Motor neuron (in vitro differentiated cells): Measurements from ENCODE around the gene MAPK12. TPM values are rescaled to one million over a fixed set of nuclear protein-coding genes. Genes with fewer than 3 reads are reported as not detected.

Source experiments
- ATAC-seq, 8 experiments: fragments of 200-7000 bp; cut with Tn5 transposase; replicated peaks in 6 of 8; 2 replicates each; pipeline ENCODE4 v1.8.0; 2021; ENCODE audit warnings: mild to moderate bottlenecking in 8 of 8, moderate library complexity in 8 of 8
- H3K27ac ChIP-seq, 2 donors: fragments of 250-450 bp; sonication (Bioruptor Pico); 2 replicates each; pipeline ENCODE4 v1.9.0; 2021; ENCODE audit warnings: antibody characterized with exemption in 2 of 2, mild to moderate bottlenecking in 2 of 2, moderate library complexity in 1 of 2
- H3K4me1 ChIP-seq, 2 donors: fragments of 250-450 bp; sonication (Bioruptor Pico); replicated peaks in 1 of 2; 2 replicates each; pipeline ENCODE4 v1.6.1; 2021; ENCODE audit warnings: antibody characterized with exemption in 2 of 2, mild to moderate bottlenecking in 2 of 2, moderate library complexity in 1 of 2
- H3K4me3 ChIP-seq, 5 donors: fragments of 250-450 bp; sonication (Bioruptor Pico); 2 replicates each; pipeline ENCODE4 v1.9.0; 2021; ENCODE audit warnings: antibody characterized with exemption in 5 of 5, mild to moderate bottlenecking in 5 of 5, moderate library complexity in 4 of 5
- WGBS, 10 experiments: fragments of 450-650 bp; shearing (Covaris generic); methylation state at CpG; one replicate each; pipeline ENCODE4 v1.0.0; 2022; 5-methylcytosine and 5-hydroxymethylcytosine counted together
- in situ Hi-C, 9 experiments: fragments of 400-800 bp; cut with MboI; loops; one replicate each; pipeline ENCODE4 v1.15.0; 2021; ENCODE audit warnings: low sequenced_read_pairs in 9 of 9, low pct_unique_long_range_greater_than_20kb in 2 of 9; ENCODE audit not compliant: unreplicated experiment in 9 of 9
- total RNA-seq, 8 experiments: library from RNA; unstranded; fragments of 300-600 nt; gene quantifications; 2 replicates each; pipeline versions ENCODE4 v1.2.3 to v1.2.4, GENCODE V29; 2022

Gene MAPK12
- total RNA-seq, 8 experiments from 2014 or later, result 8.8 to 34.7 (median 22.7) TPM

DNA sequence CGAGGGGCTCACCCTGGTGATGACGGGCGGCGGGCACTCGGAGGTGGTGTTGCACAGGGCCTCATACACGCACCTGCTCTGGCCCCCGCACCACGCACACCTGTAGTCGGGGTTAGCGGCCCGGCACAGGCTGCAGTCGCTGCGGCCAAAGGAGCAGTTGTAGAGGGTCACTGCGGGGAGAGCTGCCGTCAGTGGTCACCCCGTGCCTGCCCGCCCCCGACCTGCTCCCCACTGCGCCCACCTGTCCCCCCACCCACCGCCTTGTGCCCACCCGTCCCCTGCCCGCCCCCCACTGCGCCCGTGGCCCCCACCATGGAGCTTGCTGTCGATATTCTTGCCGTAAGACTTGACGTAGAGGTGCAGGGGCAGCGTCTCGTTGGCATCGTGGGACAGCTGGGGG is 22.3 kb upstream of the MAPK12 start:
- WGBS, 10 experiments, result no CpG with 5 or more reads among the region's 30 CpGs
- in situ Hi-C loops, result no loop called here
- Histone ChIP-seq H3K4me1 (no peaks in the 10 kb centered on the region), H3K27ac (no peak overlapping the region), H3K4me3 (no peak overlapping the region)
- ATAC-seq, result no peak

DNA sequence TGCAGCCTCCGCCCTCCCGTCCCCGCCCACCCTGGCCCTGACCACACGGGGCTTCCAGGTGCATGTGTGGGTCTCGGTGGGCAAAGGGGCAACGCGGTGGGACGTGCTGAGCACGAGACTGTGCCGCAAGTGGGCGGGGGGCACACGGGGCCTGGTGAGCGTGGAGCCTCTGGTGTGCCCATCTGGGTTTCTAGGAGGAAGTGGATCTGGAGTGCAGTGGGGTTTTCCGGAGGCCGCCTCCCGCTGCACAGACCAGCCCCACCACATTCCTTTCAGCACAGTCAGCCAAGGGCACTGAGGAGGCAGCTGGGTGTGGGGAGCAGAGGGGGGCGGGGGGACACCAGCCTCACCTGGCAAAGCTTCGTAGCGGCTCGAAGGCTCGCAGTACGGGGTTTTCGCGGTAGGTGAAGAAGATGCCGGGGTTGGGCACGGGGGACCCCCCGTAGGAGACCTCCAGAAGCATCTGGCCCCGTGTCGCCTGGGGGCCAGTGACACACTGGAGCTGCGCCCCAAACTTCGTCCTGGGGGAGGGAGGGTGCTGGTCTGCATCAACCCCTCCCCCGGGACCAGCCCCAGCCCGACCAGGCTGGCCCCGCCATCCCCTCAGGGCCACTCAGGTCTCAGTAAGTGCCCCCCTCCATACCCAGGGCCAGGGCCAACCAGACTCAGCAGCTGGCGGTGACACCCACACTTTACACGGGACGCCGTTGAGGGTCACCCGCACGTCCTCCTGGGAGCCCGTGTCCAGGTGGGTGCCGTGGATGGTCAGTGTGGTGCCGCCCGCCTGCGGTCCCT is 21.1 kb upstream of the MAPK12 start:
- no peak overlapping the region for H3K4me3 ChIP-seq
- H3K4me1 ChIP-seq, result no peaks in the 10 kb centered on the region
- peak in 2 of 8 experiments; percentile 29 to 61 for ATAC-seq
- in situ Hi-C loops, result no loop called here
- no CpG with 5 or more reads among the region's 45 CpGs for WGBS, 10 experiments
- H3K27ac ChIP-seq, result no peak overlapping the region

DNA sequence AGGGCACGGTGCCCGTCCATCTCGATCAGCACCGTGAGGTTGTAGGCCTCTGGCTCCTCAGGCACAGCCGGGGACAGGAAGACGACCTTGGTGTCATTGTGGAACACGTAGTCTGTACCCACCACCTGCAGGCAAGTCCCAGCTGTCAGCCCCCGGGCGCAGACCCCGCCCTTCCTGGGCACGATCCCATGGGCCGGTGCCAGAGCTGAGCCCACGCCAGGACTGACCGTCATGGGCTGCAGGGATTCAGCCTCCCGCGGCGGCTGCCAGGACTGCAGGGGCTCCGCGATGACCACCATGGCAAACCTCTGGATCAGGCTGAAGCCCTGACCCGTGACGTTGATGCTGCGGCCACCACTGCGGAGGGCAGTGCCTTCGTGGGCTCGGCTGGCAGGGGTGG is 20.5 kb upstream of the MAPK12 start:
- WGBS, 10 experiments, result 56% methylated on average over 4 of the region's 25 CpGs; no CpG with 5 or more reads in 9 of the 10 experiments
- H3K27ac ChIP-seq, result no peak overlapping the region
- in situ Hi-C loops, result no loop called here
- no peak for ATAC-seq
- H3K4me1 ChIP-seq, result no peaks in the 10 kb centered on the region
- H3K4me3 ChIP-seq, result no peak overlapping the region

DNA sequence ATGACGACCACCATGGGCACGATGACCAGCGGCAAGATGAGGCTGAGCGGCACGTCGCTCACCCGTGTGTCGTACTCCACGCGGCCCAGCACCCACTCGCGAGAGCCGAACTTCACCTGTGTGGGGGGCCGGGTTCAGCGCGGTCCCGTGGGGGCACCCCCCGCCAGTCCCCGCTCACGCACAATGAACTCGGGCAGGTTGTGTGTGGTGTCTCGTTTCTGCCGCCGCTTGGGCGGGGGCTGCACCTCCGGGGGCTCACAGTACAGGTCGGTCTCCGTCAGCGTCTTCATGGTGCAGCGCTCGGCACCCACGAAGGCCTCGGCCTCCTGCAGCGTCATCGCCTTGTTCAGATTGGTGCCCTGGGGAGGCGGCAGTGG is 19.9 kb upstream of the MAPK12 start:
- Histone ChIP-seq H3K4me3 (no peak overlapping the region), H3K27ac (no peak overlapping the region), H3K4me1 (no peaks in the 10 kb centered on the region)
- ATAC-seq, result no peak
- in situ Hi-C loops, result no loop called here
- WGBS, 10 experiments, result 93 to 100% (median 100%) methylated on average over 2 to 11 of the region's 36 CpGs; no CpG with 5 or more reads in 7 of the 10 experiments

DNA sequence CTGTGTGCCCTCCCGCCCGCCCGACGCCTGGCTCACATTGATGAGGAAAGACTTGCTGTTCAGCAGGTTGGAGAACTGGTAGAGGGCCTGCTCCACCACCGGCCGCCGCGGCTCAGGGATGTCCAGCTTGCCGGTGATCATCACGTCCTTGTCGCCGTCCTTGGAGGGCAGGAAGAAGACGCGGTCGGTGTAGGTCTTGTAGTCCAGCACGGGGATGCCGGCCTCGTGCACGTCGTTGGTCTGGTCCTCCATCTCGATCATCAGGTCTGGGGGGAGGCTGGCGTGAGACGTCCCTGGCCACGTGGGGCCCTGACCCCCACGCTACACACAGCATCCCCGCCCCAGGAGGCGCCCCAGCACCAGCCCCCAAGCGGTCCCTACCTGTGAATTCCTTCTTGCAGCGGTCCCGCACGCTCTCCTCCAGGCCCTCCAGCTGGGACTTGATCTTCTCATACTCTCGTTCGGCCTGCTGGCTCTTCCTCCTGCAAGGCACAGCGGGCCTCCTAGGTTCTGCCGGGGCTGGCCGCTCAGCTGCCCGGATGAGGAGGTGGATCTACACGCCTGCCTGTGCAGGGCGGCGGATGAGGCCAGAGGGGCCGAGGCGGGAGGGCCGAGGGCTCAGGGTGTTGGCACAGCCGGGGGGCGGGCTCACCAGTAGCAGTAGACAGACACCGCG is 19.4 kb upstream of the MAPK12 start:
- in situ Hi-C loops, result no loop called here
- Histone ChIP-seq H3K4me3 (no peak overlapping the region), H3K27ac (no peak overlapping the region), H3K4me1 (no peaks in the 10 kb centered on the region)
- 95 to 100% methylated on average over 2 to 4 of the region's 47 CpGs; no CpG with 5 or more reads in 8 of the 10 experiments for WGBS, 10 experiments
- no peak for ATAC-seq

DNA sequence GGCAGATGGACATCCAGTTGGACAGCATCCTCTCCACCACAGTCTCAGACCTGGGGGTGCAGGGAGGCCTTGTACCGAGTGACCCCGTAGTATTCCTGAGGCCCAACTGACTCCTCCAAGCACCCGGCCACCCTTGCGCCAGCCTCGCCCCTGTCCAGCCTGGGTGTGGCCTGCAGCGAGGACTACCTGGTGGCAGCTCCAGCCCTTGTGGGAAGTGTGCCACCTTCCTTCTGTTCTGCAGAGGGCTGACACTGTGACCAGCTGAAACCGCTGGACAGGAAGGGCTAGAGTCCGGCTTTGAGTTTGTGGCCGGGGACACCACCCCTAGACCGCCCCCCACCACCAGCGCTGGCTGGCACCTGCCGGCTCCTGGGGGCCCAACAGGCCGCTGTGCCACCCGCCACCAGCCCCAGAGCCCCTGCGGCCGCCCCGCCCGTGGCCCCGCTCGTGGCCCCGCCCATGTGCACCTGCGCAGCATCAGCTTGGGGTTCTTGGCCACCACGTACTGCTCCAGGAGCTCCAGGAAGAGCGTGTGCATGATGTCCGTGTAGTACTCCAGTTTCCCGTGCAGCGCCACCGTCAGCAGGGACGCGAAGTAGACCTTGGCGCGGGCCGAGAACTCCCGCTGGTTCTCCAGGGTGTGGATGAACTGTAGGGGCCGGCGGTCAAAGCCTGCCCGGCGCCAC is 18.7 kb upstream of the MAPK12 start:
- Histone ChIP-seq H3K4me1 (peaks cover under 1 to 2% of the 10 kb centered on the region in 2 donors), H3K4me3 (no peak overlapping the region), H3K27ac (no peak overlapping the region)
- in situ Hi-C loops, result no loop called here
- 100% methylated on average over 1 to 2 of the region's 38 CpGs; no CpG with 5 or more reads in 8 of the 10 experiments for WGBS, 10 experiments
- ATAC-seq, result no peak

DNA sequence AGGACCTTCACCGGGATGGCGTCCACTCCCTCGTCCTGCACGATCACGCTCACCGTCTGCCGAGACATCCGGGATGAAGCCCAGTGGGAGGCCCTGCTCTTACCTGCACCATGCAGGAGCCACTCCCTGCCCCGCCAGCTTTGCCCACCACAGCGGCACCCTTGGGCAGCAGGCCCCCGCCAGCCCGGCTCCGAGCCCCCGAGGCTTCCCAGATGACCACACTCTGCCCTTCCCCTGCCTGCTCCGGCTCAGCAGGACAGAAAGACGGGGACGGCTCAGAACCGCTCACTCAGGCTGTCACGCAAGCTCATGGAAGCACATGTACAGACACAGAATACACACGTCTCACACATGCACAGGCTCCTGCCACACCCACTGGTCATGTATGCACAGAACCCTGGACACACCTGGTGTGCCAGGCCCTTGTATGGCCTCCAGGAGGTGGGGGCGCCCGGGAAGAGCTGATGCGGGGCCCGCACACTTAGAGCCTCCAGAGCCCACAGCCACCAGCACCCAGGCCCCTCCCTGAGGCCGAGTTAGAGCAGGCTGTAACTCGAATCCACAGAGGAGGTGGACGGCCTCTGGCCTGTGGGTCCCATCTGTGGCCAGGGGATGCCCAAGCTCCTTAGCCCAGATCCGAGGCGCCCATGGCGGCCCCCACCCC is 17.6 kb upstream of the MAPK12 start:
- H3K4me3 ChIP-seq, result no peak overlapping the region
- in situ Hi-C loops, result loop anchor here in 1 of 9 experiments (10.0 kb wide), 1 partner anchor 46 kb away; the partner anchor contains the start of gene DENND6B
- peaks cover 8 to 9% of the 10 kb centered on the region in 2 donors for H3K4me1 ChIP-seq
- no peak for ATAC-seq
- 82 to 100% methylated on average over 1 to 2 of the region's 30 CpGs; no CpG with 5 or more reads in 8 of the 10 experiments for WGBS, 10 experiments
- no peak overlapping the region for H3K27ac ChIP-seq

DNA sequence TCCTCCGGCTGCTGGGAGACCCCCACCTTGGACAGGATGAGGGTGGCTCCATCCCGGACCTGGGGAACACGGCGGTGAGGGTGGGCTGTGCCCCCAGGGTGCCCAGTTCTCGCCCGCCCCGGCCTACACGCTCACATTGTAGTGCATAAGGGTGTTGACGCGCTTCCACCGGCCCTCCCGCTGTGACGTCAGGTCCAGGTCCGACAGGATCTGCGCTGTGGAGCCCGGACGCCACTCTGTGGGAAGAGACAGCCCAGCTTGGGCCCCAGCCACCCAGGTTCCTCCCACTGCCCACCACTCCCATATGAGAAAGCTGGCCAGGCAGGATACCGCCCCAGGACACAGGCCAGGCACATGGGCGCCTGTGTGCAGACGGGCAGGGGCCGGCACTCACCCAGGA is 17.0 kb upstream of the MAPK12 start:
- H3K4me1 ChIP-seq, result peaks cover 12 to 15% of the 10 kb centered on the region in 2 donors
- no peak for ATAC-seq
- 94 to 100% methylated on average over 3 of the region's 21 CpGs; no CpG with 5 or more reads in 8 of the 10 experiments for WGBS, 10 experiments
- in situ Hi-C loops, result loop anchor here in 1 of 9 experiments (10.0 kb wide), 1 partner anchor 46 kb away; the partner anchor contains the start of gene DENND6B
- H3K4me3 ChIP-seq, result no peak overlapping the region
- no peak overlapping the region for H3K27ac ChIP-seq

DNA sequence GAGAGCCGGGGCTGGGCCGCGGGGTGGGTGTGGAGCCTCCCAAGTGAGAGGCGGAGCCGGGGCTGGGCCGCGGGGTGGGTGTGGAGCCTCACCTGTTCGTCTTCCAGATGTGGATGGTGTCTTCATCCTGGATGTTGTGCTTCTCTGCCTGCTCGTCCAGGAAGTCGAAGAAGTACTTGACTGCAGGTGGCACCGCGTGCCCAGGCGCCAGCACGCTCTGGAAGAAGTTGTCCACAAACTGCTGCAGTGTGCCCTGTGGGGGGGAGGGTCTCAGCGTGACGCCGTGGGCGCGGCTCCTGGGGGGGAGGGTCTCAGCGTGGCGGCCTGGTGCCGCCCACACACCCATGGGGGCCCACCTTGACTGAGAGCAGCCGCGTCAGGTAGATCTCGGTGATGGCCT is 16.3 kb upstream of the MAPK12 start:
- in situ Hi-C loops, result loop anchor here in 1 of 9 experiments (10.0 kb wide), 1 partner anchor 47 kb away; the partner anchor contains the start of gene DENND6B
- Histone ChIP-seq H3K4me1 (peaks cover 15 to 18% of the 10 kb centered on the region in 2 donors), H3K4me3 (no peak overlapping the region), H3K27ac (no peak overlapping the region)
- ATAC-seq, result no peak
- no CpG with 5 or more reads among the region's 25 CpGs for WGBS, 10 experiments

DNA sequence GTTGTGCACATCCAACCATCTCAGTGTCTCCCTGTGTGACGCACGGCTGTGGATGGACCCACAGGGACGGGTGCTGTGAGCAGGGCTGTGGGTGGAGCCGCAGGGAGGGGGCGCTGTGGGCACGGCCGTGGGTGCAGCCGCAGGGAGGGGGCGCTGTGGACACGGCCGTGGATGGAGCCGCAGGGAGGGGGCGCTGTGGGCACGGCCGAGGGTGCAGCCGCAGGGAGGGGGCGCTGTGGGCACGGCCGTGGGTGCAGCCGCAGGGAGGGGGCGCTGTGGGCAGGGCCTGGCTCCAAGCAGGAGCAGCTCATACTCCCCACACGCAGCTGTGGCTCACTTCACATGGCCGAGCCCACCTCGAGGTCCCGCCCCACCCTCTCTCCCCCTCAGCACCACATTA is 14.7 kb upstream of the MAPK12 start:
- WGBS, 10 experiments, result 100% methylated on average over 1 of the region's 25 CpGs; no CpG with 5 or more reads in 9 of the 10 experiments
- ATAC-seq, result peak in 3 of 8 experiments; percentile 6 to 22 (median 8)
- no peak overlapping the region for H3K27ac ChIP-seq
- H3K4me1 ChIP-seq, result peaks cover 27 to 32% of the 10 kb centered on the region in 2 donors
- no peak overlapping the region for H3K4me3 ChIP-seq
- in situ Hi-C loops, result loop anchor here in 1 of 9 experiments (10.0 kb wide), 1 partner anchor 49 kb away; the partner anchor contains the start of gene DENND6B

DNA sequence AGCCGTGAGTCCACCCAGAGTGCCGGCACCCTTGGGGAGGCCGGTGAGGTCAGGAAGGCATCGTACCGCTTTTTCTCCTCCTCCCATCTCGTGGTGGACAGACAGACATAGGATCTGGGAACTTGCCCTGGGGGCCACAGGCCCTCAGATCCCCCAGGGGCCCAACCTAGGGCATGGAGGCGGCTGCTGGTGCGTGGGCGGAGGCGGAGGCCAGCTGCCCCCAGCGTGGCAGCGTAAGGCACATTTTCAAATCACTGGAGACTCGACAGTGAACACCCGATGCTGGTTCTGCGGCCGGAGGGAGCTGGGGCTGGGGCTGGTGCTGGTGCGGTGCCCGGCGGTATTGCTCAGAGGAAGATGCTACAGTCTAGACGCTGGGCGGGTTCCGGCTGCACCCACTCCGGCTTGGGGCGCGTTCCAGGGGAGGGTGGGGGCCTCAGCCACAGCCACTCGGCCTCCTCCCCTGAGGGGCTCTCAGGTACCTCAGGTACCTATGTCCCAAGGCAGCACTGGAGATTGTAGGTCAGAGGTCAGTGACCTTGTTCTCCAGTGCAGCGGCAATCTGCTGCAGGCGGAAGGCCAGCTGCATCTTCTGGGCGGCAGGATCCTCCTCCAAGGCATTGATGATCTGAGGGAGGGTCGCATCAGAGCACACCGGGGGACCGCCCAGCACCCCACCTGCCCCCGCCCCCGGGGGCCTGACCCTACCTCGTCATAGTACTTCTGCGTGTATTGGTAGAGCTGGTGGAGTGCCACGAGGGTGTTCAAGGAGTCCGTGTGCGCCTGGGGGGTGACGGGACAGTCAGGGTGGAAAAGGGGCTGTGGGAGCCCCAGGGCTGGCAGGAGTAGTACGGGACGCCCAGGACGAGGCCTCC is 13.9 kb upstream of the MAPK12 start:
- Histone ChIP-seq H3K4me3 (no peak overlapping the region), H3K4me1 (peaks cover 27 to 39% of the 10 kb centered on the region in 2 donors), H3K27ac (peak overlapping the region; percentile 27 to 74)
- WGBS, 10 experiments, result 67 to 100% (median 100%) methylated on average over 1 to 4 of the region's 43 CpGs; no CpG with 5 or more reads in 7 of the 10 experiments
- in situ Hi-C loops, result loop anchor here in 1 of 9 experiments (10.0 kb wide), 1 partner anchor 49 kb away; the partner anchor contains the start of gene DENND6B
- ATAC-seq, result no peak

DNA sequence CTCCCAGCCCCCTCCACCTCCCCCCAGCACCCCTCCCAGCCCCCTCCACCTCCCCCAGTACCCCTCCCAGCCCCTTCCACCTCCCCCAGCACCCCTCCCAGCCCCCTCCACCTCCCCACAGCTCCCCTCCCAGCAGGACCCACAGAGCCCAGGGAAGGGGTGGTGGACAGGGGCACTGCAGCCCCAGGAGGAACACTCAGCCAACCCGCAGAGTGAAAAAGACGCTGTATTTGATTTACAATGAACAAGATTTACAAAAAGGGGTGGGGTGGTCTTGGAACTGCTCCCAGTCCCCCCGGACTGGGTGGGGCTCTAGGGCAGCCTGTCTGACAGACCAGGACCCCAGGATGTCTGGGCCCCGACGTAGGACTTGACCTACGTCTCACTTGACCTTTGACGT is 13.3 kb upstream of the MAPK12 start:
- Histone ChIP-seq H3K4me1 (peaks cover 27 to 39% of the 10 kb centered on the region in 2 donors), H3K27ac (peak overlapping the region; percentile 27 to 74), H3K4me3 (no peak overlapping the region)
- in situ Hi-C loops, result loop anchor here in 1 of 9 experiments (10.0 kb wide), 1 partner anchor 50 kb away; the partner anchor contains the start of gene DENND6B
- WGBS, 10 experiments, result 100% methylated on average over 2 of the region's 7 CpGs; no CpG with 5 or more reads in 9 of the 10 experiments
- no peak for ATAC-seq
